NCI-H1092 (cell line): Measurements from ENCODE around the gene PRLHR.
"Not testable (repeated sequence)": the region's sequence is repeated elsewhere in the genome, so short reads cannot be mapped to it uniquely, and the experiment has no call there.

Experiments used
- DNase-seq: peaks from one replicate; lab custom pipeline; 2025; lab: John Stamatoyannopoulos, UW

PRLHR gene

DNA sequence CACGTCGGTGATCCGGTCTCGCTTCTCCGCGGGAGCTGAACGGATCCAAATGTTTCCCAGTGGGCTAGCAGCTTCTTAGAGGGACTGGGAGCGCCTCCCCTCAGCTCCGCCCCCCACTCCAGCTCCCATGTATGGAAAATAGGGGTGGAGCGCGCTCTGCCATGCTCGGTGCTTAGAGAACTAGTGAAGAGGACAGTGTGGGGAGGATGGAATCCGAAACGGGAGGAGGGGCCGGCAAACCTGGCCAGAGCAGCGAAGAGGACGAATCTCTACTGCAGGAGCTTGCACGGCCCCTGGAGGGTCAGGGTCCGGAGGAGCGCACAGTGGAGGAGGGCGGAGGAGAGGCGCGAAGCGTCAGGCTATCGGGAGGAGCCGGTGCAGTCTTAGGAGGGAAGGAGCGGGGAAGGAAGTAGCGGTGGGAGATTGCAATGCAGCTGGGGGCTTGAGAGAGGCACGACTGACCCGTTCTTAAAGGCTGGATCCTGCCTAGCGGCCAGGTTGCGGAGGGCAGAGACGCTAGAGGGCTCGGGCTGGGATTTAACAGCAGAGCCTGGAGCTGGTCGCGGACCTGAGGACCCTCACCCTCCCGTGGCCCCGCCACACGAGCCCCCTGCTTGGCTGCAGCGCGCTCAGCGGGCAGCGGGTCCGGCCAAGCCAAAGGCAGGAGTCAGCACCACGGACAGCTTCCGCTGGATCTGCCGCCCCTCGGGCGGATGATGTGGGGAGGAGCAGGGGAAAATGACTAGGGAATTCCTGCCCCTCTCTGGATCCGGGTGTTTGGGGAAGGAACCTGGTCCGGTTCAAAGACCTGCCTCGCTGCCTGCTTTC is at the start of gene PRLHR:
Gene PRLHR (minus strand): TSS at position 51 of the 828 bp plus-strand sequence. CDS start 404 bp downstream, outside the sequence.
- DNase-seq = no peak

GRCh38 chr10:118642228-118642627 is 46.8 kb upstream of the PRLHR start:
- no peak for DNase-seq

DNA sequence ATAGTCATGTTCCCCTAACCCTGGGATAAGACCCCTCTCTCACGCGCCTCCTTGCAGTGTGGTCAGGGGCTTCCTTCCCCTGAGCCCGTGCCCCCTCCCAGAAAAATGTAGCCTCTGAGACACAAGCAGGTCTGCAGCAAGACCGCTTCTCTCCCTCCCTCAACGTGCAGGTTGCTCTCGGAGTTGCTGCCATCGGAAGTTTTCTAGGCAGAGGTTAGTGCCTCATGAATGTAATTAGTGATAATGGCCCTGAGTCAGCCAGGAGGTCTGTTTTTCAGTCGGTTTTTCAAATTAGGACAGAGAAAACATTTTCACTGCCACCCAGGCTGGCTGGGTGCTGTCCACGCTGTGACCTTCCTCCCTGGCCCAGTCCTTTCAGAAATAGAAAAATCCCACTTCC is 43.2 kb upstream of the PRLHR start:
- DNase-seq = no peak

- no peak for DNase-seq
Measured at GRCh38 chr10:118635674-118636402, 40.4 kb upstream of the PRLHR start.

DNA sequence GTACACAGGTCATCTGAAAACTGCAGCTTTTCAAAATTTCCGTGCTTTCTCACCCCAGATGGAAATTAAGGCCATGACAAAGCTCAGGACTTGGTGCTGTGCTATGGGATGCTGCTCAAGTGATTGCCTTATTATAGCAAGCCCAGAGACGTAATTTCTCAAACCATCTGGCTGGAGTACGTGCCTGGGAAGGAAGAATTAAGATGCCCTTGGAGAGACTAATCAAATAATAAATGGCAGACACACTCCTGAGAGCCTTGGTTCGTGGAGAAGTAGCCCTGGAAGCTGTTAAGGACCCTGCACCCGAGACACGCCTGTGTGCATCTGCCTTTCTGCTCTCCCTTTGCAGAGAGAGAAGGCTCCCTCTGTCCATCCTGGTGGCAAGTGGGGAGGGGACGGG is 38.3 kb upstream of the PRLHR start:
- DNase-seq = no peak

GRCh38 chr10:118629211-118629610 is 33.8 kb upstream of the PRLHR start:
- no peak for DNase-seq

GRCh38 chr10:118628397-118628796 is 32.9 kb upstream of the PRLHR start:
- no peak for DNase-seq

GRCh38 chr10:118626953-118627352 is 31.5 kb upstream of the PRLHR start:
- no peak for DNase-seq

GRCh38 chr10:118625504-118625903 is 30.1 kb upstream of the PRLHR start:
- DNase-seq = no peak

DNA sequence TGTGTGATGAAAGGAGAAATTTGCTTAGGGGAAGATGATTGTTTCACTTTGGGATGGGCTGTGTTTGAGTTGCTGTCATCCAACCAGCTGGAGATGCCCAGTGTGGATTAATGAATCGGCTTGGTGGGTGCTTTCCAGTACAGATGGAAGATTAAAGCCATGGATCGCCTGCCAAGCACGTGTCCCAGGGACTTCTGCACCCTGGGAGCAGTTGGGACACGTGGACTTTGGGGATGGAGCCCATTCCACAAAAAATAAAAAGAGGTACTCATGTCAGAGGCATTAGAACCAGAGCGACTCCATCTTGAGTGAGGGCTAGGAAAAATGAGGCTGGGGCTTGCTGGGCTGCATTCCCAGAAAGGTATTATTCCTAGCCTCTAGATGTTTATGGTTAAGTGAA is 29.3 kb upstream of the PRLHR start:
- no peak for DNase-seq

DNA sequence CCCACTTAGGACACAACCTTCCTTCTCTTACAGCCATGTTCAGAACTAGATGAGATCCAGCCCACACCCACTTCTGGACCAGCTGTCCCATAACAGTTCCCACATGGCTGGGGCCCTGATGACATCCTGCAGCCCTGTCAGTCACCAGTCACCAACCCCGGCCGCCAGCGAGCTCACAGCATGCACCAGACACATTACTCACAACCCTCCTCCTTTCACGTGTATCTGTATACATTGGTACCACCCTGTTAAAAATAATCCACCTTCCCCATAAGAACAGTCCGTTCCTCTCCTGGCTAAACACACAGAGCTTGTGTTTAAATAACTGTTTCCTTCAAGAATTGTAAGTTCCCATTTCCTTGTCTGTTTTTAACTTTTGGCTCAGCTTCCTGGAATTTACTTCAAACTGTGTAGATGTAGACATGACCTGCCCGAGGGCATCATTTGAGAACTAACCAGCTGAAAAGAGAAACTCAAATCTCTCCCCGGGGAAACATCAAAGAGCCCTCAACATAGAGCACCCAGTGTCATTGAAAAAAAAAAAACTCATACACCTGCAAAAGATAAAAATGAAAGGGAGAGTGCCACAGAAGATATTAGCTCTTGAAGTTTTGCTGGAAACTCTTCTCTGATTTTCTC is 26.0 kb upstream of the PRLHR start:
- DNase-seq = no peak

DNA sequence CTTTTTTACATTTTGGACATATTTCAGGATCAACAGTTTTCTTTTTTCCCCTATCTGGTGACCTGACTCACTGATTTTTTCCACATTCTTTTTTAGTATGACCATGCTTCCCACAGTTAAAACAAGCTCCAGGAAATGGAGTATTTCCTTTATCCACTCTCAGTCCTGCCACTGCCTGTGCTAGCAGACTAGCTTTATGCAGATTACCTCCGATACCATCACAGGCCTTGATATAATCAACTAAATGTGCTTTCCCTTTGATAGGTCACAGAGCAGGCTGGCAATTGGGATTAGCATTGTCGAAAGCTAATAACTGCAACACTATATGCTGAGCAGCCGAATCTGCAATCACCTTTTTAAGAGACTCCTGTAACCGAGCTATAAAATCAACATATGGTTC is 18.4 kb upstream of the PRLHR start:
- DNase-seq = not testable (repeated sequence)

DNA sequence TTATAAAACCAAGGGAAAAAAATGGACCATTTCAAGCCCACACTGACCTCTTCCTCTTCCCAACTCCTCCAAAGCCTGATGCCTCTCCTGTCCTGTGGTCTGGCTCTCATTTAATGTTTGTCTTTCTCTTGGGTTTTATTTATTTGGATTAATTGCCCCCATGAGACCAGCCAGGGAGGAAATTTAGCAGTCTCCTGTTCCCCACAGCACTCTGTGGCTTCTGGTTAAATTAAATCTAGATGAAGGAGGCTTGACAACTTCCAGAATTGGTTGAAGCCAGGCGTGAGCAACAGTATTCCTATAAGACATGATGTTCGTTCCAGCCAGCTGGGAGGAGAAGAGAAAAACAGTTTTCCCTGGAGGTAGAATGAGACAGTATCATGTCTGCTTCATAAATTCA is 15.1 kb upstream of the PRLHR start:
- no peak for DNase-seq

- DNase-seq = no peak
Measured at GRCh38 chr10:118607768-118608354, 12.4 kb upstream of the PRLHR start.

DNA sequence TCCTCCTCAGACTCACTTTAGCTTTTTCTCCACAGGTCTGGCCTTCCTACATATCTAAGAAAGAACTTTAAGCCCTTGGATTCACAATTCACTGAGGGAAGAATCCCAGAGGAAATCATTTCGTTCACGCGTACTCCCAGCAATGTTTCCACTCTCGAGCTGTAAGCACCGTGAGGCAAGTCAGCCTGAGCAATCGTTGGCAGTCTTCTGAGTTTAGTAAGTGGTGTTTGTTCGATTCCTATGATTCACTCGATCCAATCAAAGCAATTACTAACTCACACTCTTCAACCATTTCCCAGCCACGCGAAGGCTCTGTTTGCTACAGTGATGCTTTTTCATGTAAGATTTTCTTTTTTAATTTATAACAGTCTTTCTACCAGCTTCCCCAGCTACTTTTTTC is 10.2 kb upstream of the PRLHR start:
- DNase-seq = no peak

- DNase-seq = no peak
Measured at GRCh38 chr10:118596426-118597124, 1.1 kb upstream of the PRLHR start.

DNA sequence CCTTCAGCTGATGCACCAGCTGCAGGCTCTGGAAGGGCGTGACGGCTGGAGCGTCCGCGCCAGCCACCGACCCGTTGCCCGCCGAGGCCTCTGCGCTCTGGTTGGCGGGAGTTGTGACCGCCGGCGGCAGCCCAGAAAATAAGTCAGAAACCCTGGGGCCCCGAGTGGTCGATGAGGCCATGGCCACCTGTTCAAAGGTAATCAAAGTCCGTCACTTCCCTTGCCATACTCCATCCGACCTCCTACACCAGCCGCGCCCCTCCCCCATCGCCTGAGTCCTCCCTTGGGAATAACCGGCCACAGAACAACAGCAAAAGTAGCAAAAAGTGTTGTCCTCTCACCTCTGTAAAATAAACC is 406 bp downstream of the PRLHR start:
- DNase-seq = no peak

- peak; percentile 39 for DNase-seq
Measured at GRCh38 chr10:118594392-118595063, 920 bp downstream of the PRLHR start.

DNA sequence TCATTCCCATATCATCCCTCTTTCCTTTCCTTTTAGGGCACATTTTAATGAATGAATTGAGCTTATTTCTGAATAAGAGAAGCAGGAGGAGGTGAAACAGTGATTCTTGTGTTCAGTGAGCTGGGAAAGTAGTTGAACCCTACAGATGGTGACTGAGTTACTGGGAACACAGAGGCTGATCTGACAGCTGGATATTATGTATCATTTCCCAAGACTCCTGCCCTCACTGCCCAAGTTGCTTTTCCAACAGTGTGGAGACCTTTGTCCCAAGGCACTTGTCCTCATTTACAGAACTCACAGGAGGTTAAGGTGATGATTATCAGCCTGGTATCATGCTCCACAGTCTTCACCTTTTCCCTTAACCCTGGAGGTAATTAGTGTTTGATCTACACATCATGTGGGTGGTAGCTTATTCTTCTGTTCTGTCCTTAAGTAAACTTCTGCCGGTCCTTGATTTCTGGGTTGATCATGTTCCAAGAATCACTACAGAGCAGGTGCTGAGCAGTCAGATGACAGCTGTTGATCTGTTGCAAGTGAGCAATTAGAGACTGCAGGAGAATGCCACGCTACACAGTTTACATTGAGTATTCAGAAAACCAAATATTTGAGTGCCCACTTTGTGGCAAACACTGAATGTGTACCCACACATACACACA is 2.6 kb downstream of the PRLHR start:
- DNase-seq = peak; percentile 50

- peak; percentile 72 for DNase-seq
Measured at GRCh38 chr10:118590334-118590733, 5.1 kb downstream of the PRLHR start.
